WTC11 (cell line): Measurements from ENCODE around the gene CSRP3. TPM values are rescaled to one million over a fixed set of nuclear protein-coding genes. Genes with fewer than 3 reads are reported as not detected.

Experiments used
- ATAC-seq: fragments of 200-7000 bp; cut with Tn5 transposase; 2 replicates; pipeline ENCODE4 v1.10.0; 2021; ENCODE audit warnings: mild to moderate bottlenecking, moderate library complexity
- CTCF ChIA-PET: fragments of 300-600 bp; sonication (Branson Sonifier 250); formaldehyde crosslinking; loops from one replicate; lab custom pipeline; 2021; ENCODE audit warnings: antibody characterized with exemption; lab: Charles Lee
- POLR2A ChIA-PET: fragments of 350-600 bp; sonication (Branson Sonifier 250); formaldehyde crosslinking; loops from one replicate; lab custom pipeline; 2021; ENCODE audit warnings: antibody characterized with exemption; lab: Charles Lee
- DNase-seq: peaks from one replicate; pipeline ENCODE4 v3.0.0; 2021; ENCODE audit warnings: low spot score
- H3K27ac Mint-ChIP-seq: 2 replicates; pipeline ENCODE4 v1.8.0; 2021; ENCODE audit warnings: mixed read lengths
- H3K27me3 Mint-ChIP-seq: 2 replicates; pipeline ENCODE4 v1.8.0; 2021; ENCODE audit warnings: low read depth, mild to moderate bottlenecking, moderate library complexity, mixed read lengths
- H3K36me3 Mint-ChIP-seq: 2 replicates; pipeline ENCODE4 v1.8.0; 2021; ENCODE audit warnings: mixed read lengths
- H3K4me1 Mint-ChIP-seq: 2 replicates; pipeline ENCODE4 v1.8.0; 2022; ENCODE audit warnings: mixed read lengths
- H3K4me3 Mint-ChIP-seq: 2 replicates; pipeline ENCODE4 v1.8.0; 2021; ENCODE audit warnings: mild to moderate bottlenecking, moderate library complexity, mixed read lengths
- H3K9me3 Mint-ChIP-seq: 2 replicates; pipeline ENCODE4 v1.8.0; 2021; ENCODE audit warnings: mixed read lengths
- ATF1 ChIP-seq: sonication (generic); formaldehyde crosslinking; IDR thresholded peaks from 2 replicates; pipeline ENCODE4 v1.8.1; 2023; ENCODE audit warnings: mild to moderate bottlenecking, moderate library complexity, missing genetic modification reagents
- ETV6 ChIP-seq: sonication (generic); formaldehyde crosslinking; IDR thresholded peaks from 2 replicates; pipeline ENCODE4 v1.8.1; 2022; ENCODE audit warnings: mild to moderate bottlenecking, missing genetic modification reagents
- IRF2 ChIP-seq: sonication (generic); formaldehyde crosslinking; IDR thresholded peaks from 2 replicates; pipeline ENCODE4 v1.8.0; 2022; ENCODE audit warnings: low read depth, missing genetic modification reagents, borderline replicate concordance
- NR3C1 ChIP-seq: sonication (generic); formaldehyde crosslinking; conservative IDR thresholded peaks from 2 replicates; pipeline ENCODE4 v1.8.1; 2023; ENCODE audit warnings: low read depth, mild to moderate bottlenecking, missing genetic modification reagents
- ZBTB21 ChIP-seq: sonication (generic); formaldehyde crosslinking; IDR thresholded peaks from 2 replicates; pipeline ENCODE4 v1.8.1; 2023; ENCODE audit warnings: mild to moderate bottlenecking, missing genetic modification reagents, borderline replicate concordance
- total RNA-seq: library from RNA; stranded (reverse); gene quantifications from 3 replicates; pipeline ENCODE4 v1.2.3, GENCODE V29; 2021
- TF ChIP-seq, protein P1 (sequence below): fragments of 250-450 bp; sonication (Bioruptor Pico); IDR thresholded peaks from 2 replicates; pipeline ENCODE4 v1.8.0; 2021; ENCODE audit warnings: mild to moderate bottlenecking
- TF ChIP-seq, protein P2 (sequence below): sonication (generic); formaldehyde crosslinking; IDR thresholded peaks from 2 replicates; pipeline ENCODE4 v1.8.1; 2023; ENCODE audit warnings: mild to moderate bottlenecking, missing genetic modification reagents
- TF ChIP-seq, protein P3 (sequence below): sonication (generic); formaldehyde crosslinking; IDR thresholded peaks from 2 replicates; pipeline ENCODE4 v1.8.1; 2022; ENCODE audit warnings: mild to moderate bottlenecking, moderate library complexity, missing genetic modification reagents
- TF ChIP-seq, protein P4 (sequence below): fragments of 250-450 bp; sonication (Bioruptor Pico); conservative IDR thresholded peaks from 2 replicates; pipeline ENCODE4 v1.9.0; 2021; ENCODE audit warnings: mild to moderate bottlenecking
- TF ChIP-seq, protein P5 (sequence below): fragments of 250-450 bp; sonication (Bioruptor Pico); IDR thresholded peaks from 2 replicates; pipeline ENCODE4 v1.9.0; 2021; ENCODE audit warnings: moderate library complexity, mild to moderate bottlenecking, inconsistent platforms, borderline replicate concordance
- TF ChIP-seq, protein P6 (sequence below): sonication (generic); formaldehyde crosslinking; IDR thresholded peaks from 2 replicates; pipeline ENCODE4 v1.8.0; 2022; ENCODE audit warnings: mild to moderate bottlenecking, missing genetic modification reagents
- TF ChIP-seq, protein P7 (sequence below): sonication (generic); formaldehyde crosslinking; conservative IDR thresholded peaks from 2 replicates; pipeline ENCODE4 v1.8.1; 2023; ENCODE audit warnings: mild to moderate bottlenecking, low read depth, missing genetic modification reagents, moderate library complexity
- TF ChIP-seq, protein P8 (sequence below): sonication (generic); formaldehyde crosslinking; IDR thresholded peaks from 2 replicates; pipeline ENCODE4 v1.8.1; 2023; ENCODE audit warnings: mild to moderate bottlenecking, missing genetic modification reagents, borderline replicate concordance
- TF ChIP-seq, protein P9 (sequence below): sonication (generic); formaldehyde crosslinking; IDR thresholded peaks from 2 replicates; pipeline ENCODE4 v1.8.1; 2023; ENCODE audit warnings: mild to moderate bottlenecking, moderate library complexity, missing genetic modification reagents

The CSRP3 gene
- total RNA-seq, 1 experiment from 2014 or later, result not detected

DNA sequence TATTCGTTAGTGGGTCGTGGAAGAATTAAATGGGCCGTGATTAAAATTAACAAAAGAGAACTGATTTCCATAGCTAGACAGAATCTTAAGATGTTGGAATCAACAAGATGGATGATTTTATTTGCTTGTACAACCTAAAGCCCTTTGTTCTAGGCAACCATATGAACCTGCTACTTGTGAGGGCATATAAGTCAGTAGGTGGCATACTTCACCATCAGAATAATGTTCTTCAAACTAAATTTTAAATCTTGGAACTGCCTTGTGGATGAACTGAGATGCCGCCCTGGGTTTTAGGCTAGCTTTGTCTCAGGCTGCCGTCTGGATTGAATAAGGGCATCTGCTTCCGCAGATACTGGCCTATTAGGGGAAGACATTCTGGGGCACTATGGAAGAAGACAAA lies 40.9 kb downstream of the CSRP3 start:
- POLR2A ChIA-PET, result no interaction called here
- TF ChIP-seq, protein P1, sequence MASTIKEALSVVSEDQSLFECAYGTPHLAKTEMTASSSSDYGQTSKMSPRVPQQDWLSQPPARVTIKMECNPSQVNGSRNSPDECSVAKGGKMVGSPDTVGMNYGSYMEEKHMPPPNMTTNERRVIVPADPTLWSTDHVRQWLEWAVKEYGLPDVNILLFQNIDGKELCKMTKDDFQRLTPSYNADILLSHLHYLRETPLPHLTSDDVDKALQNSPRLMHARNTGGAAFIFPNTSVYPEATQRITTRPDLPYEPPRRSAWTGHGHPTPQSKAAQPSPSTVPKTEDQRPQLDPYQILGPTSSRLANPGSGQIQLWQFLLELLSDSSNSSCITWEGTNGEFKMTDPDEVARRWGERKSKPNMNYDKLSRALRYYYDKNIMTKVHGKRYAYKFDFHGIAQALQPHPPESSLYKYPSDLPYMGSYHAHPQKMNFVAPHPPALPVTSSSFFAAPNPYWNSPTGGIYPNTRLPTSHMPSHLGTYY (CRISPR knock-in tag), result no peak
- TF ChIP-seq IRF2 (CRISPR knock-in tag) (no peak), ETV6 (CRISPR knock-in tag) (no peak)
- TF ChIP-seq, protein P2, sequence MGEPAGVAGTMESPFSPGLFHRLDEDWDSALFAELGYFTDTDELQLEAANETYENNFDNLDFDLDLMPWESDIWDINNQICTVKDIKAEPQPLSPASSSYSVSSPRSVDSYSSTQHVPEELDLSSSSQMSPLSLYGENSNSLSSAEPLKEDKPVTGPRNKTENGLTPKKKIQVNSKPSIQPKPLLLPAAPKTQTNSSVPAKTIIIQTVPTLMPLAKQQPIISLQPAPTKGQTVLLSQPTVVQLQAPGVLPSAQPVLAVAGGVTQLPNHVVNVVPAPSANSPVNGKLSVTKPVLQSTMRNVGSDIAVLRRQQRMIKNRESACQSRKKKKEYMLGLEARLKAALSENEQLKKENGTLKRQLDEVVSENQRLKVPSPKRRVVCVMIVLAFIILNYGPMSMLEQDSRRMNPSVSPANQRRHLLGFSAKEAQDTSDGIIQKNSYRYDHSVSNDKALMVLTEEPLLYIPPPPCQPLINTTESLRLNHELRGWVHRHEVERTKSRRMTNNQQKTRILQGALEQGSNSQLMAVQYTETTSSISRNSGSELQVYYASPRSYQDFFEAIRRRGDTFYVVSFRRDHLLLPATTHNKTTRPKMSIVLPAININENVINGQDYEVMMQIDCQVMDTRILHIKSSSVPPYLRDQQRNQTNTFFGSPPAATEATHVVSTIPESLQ (CRISPR knock-in tag), result no peak
- TF ChIP-seq, protein P3, sequence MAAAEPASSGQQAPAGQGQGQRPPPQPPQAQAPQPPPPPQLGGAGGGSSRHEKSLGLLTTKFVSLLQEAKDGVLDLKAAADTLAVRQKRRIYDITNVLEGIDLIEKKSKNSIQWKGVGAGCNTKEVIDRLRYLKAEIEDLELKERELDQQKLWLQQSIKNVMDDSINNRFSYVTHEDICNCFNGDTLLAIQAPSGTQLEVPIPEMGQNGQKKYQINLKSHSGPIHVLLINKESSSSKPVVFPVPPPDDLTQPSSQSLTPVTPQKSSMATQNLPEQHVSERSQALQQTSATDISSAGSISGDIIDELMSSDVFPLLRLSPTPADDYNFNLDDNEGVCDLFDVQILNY, result no peak
- TF ChIP-seq, protein P4, sequence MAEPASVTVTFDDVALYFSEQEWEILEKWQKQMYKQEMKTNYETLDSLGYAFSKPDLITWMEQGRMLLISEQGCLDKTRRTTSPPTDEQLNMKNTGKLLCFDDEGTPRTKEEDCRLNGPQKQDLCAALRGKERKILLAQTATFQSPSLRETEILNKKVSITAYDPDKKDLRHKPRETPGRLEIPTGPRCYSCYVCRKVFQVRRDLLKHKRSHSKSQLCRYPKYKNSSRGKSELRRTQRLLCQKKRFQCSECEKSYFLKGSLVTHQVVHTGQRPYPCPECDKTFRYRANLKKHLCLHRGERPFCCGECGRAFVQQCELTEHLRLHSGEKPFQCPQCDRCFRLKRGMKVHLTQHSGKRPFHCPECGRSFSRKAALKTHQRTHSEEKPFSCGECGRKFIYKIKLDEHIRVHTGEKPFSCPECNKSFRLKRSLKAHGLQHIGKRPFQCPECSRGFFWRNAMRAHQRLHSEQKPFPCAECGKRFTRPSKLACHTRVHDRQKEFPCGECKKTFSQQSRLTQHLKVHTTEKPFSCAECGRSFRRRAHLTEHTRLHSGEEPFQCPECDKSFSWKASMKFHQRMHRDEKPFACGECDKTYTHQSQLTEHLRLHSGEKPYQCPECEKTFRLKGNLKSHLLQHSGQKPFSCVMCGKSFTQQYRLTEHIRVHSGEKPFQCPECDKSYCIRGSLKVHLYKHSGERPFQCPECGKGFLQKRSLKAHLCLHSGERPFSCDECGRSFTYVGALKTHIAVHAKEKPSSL, result no peak
- Mint-ChIP-seq H3K27me3 (no peaks in the 10 kb centered on the region), H3K4me1 (no peaks in the 10 kb centered on the region), H3K9me3 (no peaks in the 10 kb centered on the region), H3K36me3 (peaks cover 28% of the 10 kb centered on the region), H3K4me3 (no peak overlapping the region), H3K27ac (no peak overlapping the region)
- no peak for DNase-seq
- no peak for ATAC-seq
- CTCF ChIA-PET, result no interaction called here

DNA sequence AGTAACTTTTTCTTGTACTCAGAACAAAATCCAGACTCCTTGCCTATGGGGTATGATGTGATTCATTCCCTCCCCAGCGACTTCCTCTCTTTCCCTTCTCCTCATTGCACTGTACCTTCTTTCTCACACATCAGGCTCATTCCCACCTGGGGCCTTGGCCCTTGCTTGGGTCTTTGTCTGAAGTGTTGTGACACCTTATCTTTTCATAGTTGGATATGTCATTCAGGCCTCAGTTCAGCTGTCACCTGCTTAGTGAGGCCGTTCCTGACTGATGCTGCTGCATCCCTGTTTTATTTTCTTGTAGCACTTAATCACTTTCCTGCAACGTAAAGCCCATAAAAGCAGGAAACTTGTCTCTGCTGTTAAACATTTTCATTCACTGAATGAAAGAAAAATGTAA lies 44.9 kb downstream of the CSRP3 start:
- ChIA-PET CTCF (no interaction called here), POLR2A (no interaction called here)
- no peaks in the 10 kb centered on the region for H3K4me1 Mint-ChIP-seq
- TF ChIP-seq, protein P1 (CRISPR knock-in tag), result no peak
- TF ChIP-seq, protein P5, sequence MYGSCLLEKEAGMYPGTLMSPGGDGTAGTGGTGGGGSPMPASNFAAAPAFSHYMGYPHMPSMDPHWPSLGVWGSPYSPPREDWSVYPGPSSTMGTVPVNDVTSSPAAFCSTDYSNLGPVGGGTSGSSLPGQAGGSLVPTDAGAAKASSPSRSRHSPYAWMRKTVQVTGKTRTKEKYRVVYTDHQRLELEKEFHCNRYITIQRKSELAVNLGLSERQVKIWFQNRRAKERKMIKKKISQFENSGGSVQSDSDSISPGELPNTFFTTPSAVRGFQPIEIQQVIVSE, result no peak
- TF ChIP-seq NR3C1 (no peak), ZBTB21 (CRISPR knock-in tag) (no peak), ATF1 (no peak)
- TF ChIP-seq, protein P6, sequence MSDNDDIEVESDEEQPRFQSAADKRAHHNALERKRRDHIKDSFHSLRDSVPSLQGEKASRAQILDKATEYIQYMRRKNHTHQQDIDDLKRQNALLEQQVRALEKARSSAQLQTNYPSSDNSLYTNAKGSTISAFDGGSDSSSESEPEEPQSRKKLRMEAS (CRISPR knock-in tag), result no peak
- TF ChIP-seq, protein P7, sequence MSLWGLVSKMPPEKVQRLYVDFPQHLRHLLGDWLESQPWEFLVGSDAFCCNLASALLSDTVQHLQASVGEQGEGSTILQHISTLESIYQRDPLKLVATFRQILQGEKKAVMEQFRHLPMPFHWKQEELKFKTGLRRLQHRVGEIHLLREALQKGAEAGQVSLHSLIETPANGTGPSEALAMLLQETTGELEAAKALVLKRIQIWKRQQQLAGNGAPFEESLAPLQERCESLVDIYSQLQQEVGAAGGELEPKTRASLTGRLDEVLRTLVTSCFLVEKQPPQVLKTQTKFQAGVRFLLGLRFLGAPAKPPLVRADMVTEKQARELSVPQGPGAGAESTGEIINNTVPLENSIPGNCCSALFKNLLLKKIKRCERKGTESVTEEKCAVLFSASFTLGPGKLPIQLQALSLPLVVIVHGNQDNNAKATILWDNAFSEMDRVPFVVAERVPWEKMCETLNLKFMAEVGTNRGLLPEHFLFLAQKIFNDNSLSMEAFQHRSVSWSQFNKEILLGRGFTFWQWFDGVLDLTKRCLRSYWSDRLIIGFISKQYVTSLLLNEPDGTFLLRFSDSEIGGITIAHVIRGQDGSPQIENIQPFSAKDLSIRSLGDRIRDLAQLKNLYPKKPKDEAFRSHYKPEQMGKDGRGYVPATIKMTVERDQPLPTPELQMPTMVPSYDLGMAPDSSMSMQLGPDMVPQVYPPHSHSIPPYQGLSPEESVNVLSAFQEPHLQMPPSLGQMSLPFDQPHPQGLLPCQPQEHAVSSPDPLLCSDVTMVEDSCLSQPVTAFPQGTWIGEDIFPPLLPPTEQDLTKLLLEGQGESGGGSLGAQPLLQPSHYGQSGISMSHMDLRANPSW, result no peak
- TF ChIP-seq, protein P8, sequence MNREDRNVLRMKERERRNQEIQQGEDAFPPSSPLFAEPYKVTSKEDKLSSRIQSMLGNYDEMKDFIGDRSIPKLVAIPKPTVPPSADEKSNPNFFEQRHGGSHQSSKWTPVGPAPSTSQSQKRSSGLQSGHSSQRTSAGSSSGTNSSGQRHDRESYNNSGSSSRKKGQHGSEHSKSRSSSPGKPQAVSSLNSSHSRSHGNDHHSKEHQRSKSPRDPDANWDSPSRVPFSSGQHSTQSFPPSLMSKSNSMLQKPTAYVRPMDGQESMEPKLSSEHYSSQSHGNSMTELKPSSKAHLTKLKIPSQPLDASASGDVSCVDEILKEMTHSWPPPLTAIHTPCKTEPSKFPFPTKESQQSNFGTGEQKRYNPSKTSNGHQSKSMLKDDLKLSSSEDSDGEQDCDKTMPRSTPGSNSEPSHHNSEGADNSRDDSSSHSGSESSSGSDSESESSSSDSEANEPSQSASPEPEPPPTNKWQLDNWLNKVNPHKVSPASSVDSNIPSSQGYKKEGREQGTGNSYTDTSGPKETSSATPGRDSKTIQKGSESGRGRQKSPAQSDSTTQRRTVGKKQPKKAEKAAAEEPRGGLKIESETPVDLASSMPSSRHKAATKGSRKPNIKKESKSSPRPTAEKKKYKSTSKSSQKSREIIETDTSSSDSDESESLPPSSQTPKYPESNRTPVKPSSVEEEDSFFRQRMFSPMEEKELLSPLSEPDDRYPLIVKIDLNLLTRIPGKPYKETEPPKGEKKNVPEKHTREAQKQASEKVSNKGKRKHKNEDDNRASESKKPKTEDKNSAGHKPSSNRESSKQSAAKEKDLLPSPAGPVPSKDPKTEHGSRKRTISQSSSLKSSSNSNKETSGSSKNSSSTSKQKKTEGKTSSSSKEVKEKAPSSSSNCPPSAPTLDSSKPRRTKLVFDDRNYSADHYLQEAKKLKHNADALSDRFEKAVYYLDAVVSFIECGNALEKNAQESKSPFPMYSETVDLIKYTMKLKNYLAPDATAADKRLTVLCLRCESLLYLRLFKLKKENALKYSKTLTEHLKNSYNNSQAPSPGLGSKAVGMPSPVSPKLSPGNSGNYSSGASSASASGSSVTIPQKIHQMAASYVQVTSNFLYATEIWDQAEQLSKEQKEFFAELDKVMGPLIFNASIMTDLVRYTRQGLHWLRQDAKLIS (CRISPR knock-in tag), result no peak
- TF ChIP-seq, protein P9, sequence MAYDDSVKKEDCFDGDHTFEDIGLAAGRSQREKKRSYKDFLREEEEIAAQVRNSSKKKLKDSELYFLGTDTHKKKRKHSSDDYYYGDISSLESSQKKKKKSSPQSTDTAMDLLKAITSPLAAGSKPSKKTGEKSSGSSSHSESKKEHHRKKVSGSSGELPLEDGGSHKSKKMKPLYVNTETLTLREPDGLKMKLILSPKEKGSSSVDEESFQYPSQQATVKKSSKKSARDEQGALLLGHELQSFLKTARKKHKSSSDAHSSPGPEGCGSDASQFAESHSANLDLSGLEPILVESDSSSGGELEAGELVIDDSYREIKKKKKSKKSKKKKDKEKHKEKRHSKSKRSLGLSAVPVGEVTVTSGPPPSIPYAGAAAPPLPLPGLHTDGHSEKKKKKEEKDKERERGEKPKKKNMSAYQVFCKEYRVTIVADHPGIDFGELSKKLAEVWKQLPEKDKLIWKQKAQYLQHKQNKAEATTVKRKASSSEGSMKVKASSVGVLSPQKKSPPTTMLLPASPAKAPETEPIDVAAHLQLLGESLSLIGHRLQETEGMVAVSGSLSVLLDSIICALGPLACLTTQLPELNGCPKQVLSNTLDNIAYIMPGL, result no peak
- H3K36me3 Mint-ChIP-seq, result peaks cover 29% of the 10 kb centered on the region
- H3K27ac Mint-ChIP-seq, result no peak overlapping the region
- no peak overlapping the region for H3K4me3 Mint-ChIP-seq
- ATAC-seq (no peak), DNase-seq (no peak)
- no peaks in the 10 kb centered on the region for H3K27me3 Mint-ChIP-seq
- no peaks in the 10 kb centered on the region for H3K9me3 Mint-ChIP-seq
